GM12864 (cell line): ENCODE results near the gene CHST11.
A peak's percentile ranks its signal among the peaks of the same experiment; 100 is the strongest.

Experiments used
- DNase-seq: peaks from one replicate; pipeline ENCODE4 v3.0.0-alpha.2; 2011; ENCODE audit warnings: low read depth
- H3K4me3 ChIP-seq: 2 replicates; pipeline ENCODE4 v1.5.1; 2011; ENCODE audit warnings: mild to moderate bottlenecking, low read depth, low read length, control low read depth
- TF ChIP-seq, protein P1 (sequence below): IDR thresholded peaks from 2 replicates; pipeline ENCODE4 v1.5.1; 2011; ENCODE audit warnings: low read depth, mild to moderate bottlenecking, moderate library complexity, low read length, control low read depth, inconsistent platforms; ENCODE audit errors: missing control alignments

CHST11 gene

DNA sequence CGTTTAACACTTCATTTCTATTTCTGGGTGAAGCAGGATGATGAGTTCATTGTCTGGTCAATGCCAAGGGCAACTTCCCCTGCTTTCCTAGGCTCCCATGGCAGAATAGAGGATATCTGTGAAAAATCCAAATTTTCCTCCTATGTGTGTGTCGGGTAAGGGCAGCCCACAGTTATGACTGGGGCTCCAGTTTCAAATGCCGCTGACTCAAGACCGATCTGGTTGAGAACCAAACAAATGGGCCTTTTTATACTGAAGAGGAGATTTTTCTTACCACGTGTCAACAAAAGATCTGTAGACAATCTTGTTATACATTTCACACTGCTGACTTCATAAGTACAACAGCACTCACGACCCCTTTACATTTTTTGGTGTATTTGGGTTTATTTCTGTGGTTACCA lies 120.8 kb downstream of the CHST11 start:
- no peak for DNase-seq
- no peak overlapping the region for H3K4me3 ChIP-seq
- TF ChIP-seq, protein P1, sequence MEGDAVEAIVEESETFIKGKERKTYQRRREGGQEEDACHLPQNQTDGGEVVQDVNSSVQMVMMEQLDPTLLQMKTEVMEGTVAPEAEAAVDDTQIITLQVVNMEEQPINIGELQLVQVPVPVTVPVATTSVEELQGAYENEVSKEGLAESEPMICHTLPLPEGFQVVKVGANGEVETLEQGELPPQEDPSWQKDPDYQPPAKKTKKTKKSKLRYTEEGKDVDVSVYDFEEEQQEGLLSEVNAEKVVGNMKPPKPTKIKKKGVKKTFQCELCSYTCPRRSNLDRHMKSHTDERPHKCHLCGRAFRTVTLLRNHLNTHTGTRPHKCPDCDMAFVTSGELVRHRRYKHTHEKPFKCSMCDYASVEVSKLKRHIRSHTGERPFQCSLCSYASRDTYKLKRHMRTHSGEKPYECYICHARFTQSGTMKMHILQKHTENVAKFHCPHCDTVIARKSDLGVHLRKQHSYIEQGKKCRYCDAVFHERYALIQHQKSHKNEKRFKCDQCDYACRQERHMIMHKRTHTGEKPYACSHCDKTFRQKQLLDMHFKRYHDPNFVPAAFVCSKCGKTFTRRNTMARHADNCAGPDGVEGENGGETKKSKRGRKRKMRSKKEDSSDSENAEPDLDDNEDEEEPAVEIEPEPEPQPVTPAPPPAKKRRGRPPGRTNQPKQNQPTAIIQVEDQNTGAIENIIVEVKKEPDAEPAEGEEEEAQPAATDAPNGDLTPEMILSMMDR = no peak

DNA sequence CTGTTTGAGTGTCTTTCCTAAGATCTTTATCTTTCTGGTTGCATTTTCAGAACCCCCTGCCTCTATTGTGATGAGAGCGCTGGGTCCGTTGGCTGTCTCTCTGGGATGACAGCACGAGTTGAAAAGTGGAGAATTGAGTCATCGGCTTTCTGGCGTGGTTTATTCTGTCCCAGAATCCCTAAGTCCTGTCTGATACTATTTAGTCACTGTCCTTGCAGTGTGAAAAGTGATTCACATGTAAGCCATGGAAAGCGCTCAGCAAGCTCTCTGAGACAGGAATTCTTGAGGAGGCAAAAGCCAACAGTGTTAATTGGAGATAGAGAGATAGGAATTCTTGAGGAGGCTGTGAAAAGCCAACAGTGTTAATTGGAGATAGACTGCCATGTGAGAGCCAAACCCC lies 121.7 kb downstream of the CHST11 start:
- H3K4me3 ChIP-seq = no peak overlapping the region
- TF ChIP-seq, protein P1 = no peak
- DNase-seq = no peak

DNA sequence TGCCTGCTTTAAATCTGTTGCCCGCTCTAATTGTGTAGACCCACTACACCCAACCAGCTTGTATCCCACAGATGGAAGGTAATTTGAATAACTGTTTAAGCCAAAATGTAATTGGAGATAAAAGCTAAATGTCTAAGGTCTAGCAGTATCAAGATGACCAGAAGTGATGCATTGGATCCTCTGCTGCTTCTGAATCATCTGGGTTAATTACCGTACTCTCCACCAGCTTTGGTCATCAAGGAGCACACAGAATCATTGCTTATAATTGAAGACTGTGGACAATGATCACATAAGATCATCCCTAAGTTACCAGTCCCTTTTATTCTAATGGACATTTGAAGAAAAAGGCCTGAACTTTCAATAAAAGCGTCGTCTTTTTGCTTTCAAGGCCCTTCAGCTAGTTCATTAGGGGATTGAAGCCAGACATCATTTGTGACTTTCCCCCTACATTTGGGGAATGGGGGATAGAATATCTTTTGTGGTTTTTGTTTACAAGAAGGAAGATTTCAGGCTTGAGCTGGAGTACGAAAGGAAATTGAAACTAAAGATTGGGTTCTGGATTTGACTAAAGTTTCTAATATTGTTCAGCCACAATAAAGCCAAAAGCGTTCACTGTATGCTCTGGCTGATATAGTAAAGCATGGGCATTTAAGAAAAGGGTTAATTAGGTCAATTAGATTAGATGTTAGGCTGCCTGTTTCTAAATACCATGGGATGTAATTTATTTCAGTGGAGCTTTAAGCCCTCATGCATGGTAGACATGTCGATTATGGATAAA lies 123.2 kb downstream of the CHST11 start:
- TF ChIP-seq, protein P1 = no peak
- no peak for DNase-seq
- H3K4me3 ChIP-seq = no peak overlapping the region; the same call in 1 of the 2 replicates

DNA sequence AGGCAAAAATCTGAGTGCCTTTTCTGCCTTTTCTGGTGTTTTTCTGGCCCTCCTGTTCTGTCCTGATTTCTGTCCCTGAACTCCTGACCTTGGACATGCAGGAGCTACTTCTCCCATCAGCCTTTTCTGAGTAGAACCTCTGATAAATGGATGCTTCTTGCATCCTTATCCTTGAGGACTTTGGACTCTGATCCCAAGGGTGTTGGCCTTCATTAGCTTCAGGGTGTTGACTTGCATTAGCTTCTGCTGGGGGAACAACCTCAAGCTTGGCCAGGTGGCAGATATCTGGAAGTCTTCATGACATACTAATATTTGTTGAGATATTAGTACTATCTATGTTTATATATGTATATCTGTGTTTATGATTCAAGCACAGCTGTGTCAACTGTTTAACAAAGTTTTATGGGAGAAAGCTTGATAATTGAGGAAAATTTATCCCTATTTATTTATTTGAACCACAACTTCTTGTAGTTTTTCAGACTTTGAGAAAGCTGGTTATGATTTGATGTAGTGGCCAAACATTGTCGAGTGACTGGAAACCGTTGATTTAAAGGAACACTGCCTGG lies 124.3 kb downstream of the CHST11 start:
- DNase-seq = no peak
- no peak overlapping the region for H3K4me3 ChIP-seq
- TF ChIP-seq, protein P1 = no peak

DNA sequence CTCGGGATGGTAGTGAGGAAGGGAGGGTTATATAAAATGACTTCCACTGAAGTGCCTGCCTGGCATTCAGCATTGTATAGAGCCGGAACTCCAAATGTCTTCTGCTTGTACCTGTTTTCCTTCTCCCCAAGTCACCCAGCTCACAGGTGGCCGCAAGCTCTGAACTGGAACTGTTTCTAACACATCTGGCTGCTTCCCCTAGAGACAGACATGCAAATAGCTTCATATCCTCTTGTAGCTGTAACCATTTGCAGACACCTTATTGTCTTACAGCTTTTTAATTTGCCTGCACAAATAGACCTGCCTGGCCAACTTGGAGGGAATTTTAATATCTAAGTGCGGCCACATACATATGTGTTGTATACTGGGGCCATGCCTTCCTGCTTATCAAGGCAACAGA lies 126.0 kb downstream of the CHST11 start:
- peak; percentile 82 for DNase-seq
- TF ChIP-seq, protein P1 = no peak
- no peak overlapping the region; the same call in 1 of the 2 replicates for H3K4me3 ChIP-seq

DNA sequence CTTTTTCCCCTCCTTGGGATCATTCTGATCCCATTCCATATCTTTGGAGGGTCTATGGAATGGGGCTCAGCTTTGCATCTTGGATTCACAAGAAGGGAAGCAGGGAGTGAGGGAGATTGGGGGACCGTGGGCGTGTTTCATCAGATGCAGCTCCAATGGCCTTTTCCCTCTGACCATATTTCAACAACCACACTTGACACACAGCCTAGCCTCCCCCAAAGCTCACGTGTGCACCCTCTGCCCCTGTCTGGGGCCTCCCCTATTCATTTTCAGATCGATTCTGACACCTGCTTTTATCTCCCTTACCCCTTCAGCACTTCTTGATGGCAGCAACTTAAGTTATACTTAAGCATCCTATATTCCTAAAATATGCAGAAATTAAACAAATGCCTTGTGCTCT lies 126.6 kb downstream of the CHST11 start:
- DNase-seq = no peak
- H3K4me3 ChIP-seq = peak overlapping the region; percentile 8
- TF ChIP-seq, protein P1 = no peak
